ENCODE results near the gene RNF111.
"Not testable (repeated sequence)": the region's sequence is repeated elsewhere in the genome, so short reads cannot be mapped to it uniquely, and the experiment has no call there.

Gene RNF111

DNA sequence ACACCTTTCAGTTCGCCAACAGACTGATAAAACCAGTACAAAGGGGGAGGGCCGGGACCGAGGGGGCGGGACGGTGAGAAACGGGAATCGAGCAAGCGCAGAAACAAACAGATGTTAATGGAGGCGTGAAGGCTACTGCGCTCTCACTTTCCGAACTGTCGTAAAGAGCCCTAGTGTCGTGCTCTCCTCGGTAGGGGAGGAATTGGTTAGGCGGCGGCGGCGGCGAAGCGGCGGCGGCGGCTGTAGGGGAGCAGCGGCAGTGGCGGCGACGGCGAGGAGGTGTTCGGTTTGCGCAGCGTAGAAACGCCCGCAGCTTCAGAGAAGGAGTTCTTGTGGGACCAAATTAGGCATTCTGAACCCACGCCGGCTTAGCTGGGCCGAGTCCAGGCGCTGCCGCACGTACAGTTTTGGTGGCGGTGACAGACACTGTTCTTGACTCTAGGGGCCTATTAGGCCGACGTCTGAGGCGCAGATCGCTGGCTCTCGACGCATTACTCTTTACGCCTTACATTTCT is at the start of gene RNF111:
TSS of gene RNF111 (plus strand) at position 173 of the 515 bp plus-strand sequence. CDS start 43,160 bp downstream, outside the sequence.
- peak; percentile 94 for DNase-seq

DNA sequence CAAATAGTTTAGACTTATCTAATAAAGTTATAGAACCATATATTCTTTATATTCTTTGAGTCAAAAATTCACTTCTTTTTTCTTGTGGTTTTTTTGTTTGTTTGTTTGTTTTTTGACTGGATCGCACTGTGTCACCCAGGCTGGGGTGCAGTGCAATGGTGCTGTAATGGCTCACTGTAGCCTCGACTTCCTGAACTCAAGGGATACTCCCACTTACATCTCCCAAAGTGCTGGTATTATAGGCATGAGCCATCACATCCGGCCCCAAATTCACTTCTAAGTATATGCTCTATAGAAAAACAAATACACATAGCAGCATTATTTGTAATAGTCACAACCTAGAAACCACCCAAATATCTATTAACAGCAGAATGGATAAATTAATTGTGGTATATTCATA is 40.3 kb upstream of the RNF111 start:
- no peak for DNase-seq

GRCh38 chr15:58951388-58952007 is 36.0 kb upstream of the RNF111 start:
- no peak for DNase-seq

DNA sequence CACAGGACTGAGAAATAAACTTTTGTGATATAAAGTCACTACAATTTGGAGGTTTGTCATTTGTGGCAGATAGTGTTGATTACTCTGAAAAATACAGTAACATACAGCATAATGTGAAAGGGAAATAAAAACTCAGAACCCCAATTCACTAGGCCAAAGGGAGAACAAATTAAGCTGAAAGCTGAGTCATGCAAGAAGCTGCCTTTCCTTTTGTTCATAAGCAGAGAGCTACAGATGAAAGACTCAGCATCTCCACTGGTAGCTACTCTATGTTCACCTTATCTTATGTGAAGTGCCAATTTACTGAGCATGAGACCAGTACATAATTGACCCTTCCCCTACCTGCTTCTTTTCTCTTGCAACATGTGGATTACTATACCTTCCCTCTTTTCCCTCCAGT is 34.7 kb upstream of the RNF111 start:
- no peak for DNase-seq

GRCh38 chr15:58957101-58957973 is 30.1 kb upstream of the RNF111 start:
- no peak for DNase-seq

GRCh38 chr15:58958811-58959210 is 28.7 kb upstream of the RNF111 start:
- DNase-seq, result no peak

DNA sequence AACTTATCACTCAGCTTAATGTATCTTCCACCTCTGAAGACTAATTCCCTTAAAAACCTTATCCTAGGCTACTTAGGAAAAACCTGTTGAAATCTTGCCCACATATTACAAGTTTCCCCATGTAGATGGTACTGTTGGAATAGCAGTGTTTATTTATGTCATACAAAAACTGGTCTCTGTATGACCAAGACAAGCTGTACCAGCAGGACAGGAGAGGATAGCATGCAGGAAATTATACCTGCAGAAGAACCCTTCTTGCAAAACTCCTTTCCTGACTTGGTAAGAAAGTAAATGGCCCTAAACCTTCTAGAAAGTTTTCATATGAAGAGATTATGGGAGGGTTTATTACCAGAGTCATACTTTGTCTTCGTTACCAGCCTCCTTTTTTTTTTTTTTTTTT is 25.3 kb upstream of the RNF111 start:
- no peak for DNase-seq

DNA sequence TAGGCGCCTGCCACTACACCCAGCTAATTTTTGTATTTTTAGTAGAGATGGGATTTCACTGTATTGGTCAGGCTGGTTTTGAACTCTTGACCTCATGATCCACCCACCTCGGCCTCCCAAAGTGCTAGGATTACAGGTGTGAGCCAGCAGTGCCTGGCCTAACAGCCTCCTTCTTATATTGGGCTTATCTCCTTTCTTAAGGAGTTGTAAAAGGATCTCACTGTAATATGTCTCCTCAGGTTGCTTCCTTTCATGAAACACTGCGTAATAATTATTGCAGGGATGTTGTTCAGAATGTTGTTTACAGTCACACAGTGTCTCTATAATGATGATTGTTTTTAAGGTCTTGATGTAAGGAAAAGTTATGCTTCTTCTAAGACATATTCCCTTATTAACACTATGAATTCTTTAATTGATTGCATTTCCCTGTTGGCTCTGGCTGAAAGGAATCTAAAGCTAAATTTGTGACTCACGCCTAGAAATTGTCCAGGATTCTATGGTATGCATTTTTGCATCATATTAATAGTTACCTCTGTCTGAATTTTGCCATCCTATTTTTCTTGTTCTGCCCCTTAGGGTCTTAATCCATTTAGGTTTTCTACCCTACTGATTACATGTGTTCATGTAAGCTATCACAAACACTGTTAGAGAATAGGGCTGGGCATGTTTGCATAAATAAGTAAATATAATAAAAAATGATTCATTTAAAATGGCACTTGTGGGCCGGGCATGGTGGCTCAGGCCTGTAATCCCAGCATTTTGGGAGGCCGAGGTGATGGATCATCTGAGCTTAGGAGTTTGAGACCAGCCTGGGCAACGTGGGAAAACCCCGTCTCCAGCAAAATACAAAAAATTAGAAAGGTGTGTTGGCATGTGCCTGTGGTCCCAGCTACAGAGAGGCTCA is 24.5 kb upstream of the RNF111 start:
- DNase-seq, result no peak

GRCh38 chr15:58966698-58967097 is 20.8 kb upstream of the RNF111 start:
- no peak for DNase-seq

- no peak for DNase-seq
Measured at GRCh38 chr15:58967479-58967878, 20.0 kb upstream of the RNF111 start.

GRCh38 chr15:58977887-58978286 is 9.6 kb upstream of the RNF111 start:
- no peak for DNase-seq

- DNase-seq, result no peak
Measured at GRCh38 chr15:58980351-58980939, 7.0 kb upstream of the RNF111 start.

GRCh38 chr15:58981808-58982475 is 5.5 kb upstream of the RNF111 start:
- no peak for DNase-seq

GRCh38 chr15:58983261-58983660 is 4.2 kb upstream of the RNF111 start:
- DNase-seq, result no peak

- DNase-seq, result no peak
Measured at GRCh38 chr15:58985443-58985842, 2.0 kb upstream of the RNF111 start.

- no peak for DNase-seq
Measured at GRCh38 chr15:58987036-58987435, 427 bp upstream of the RNF111 start.

GRCh38 chr15:58988006-58988785 is 733 bp downstream of the RNF111 start:
- peak; percentile 82 for DNase-seq

DNA sequence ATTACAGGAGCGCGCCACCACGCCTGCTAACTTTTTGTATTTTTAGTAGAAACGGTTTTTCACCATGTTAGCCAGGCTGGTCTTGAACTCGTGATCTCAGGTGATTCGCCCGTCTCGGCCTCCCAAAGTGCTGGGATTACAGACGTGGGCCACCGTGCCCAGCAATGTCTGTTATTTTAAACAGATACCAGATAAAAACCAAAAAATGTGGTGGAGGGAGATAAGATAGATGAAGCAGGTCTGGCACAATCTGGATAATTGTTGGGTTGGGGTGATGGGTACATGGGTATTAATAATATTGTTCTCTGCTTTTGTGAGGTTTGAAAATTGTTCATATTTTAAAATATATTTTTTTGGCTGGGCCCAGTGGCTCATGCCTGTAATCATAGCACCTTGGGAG is 4.7 kb downstream of the RNF111 start:
- no peak for DNase-seq

GRCh38 chr15:58994906-58995453 is 7.5 kb downstream of the RNF111 start:
- no peak for DNase-seq

- DNase-seq, result no peak
Measured at GRCh38 chr15:58999694-59000093, 12.2 kb downstream of the RNF111 start.

DNA sequence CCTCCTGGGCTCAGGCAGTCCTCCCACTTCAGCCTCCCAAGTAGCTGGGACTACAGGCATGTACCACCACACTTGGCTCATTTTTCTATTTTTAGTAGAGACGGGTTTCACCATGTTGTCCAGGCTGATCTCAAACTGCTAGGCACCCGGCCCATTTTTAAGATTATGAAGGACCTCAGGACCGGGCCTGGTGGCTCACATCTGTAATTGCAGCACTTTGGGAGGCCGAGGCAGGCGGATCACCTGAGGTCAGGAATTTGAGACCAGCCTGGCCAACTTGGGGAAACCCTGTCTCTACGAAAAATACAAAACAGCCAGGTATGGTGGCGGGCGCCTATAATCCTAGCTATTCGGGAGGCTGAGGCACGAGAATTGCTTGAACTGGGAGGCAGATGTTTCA is 12.8 kb downstream of the RNF111 start:
- DNase-seq, result not testable (repeated sequence)

All from right hindlimb (tissue), 1 donor.